C4-2B (cell line): Measurements from ENCODE around the gene VBP1.

Experiments
- H3K27ac ChIP-seq: fragments of 450-650 bp; 2 replicates; pipeline ENCODE4 v1.5.1; 2017
- CTCF ChIP-seq: fragments of 450-650 bp; conservative IDR thresholded peaks from 2 replicates; pipeline ENCODE4 v1.5.1; 2017; ENCODE audit warnings: mild to moderate bottlenecking
- ZFX ChIP-seq: fragments of 450-650 bp; IDR thresholded peaks from 2 replicates; pipeline ENCODE4 v1.6.1; 2017

The VBP1 gene

GRCh38 chrX:155216179-155216939 lies at the start of gene VBP1:
VBP1 (plus strand) TSS chrX:155216460; CDS start chrX:155216483, 23 bp downstream.
- TF ChIP-seq ZFX: peak; percentile 34
- TF ChIP-seq CTCF: peak; percentile 56
- H3K27ac ChIP-seq: peak within 1 kb of the TSS; percentile 91

GRCh38 chrX:155169881-155170280 lies 46.4 kb upstream of the VBP1 start:
- H3K27ac ChIP-seq: no peak overlapping the region
- TF ChIP-seq ZFX (no peak), CTCF (no peak)

GRCh38 chrX:155179346-155179997 lies 36.8 kb upstream of the VBP1 start:
- peak; percentile 37 for TF ChIP-seq CTCF
- TF ChIP-seq ZFX: no peak
- no peak overlapping the region for H3K27ac ChIP-seq

GRCh38 chrX:155188786-155189185 lies 27.5 kb upstream of the VBP1 start:
- no peak overlapping the region for H3K27ac ChIP-seq
- TF ChIP-seq CTCF (no peak), ZFX (no peak)

GRCh38 chrX:155211208-155211607 lies 5.1 kb upstream of the VBP1 start:
- TF ChIP-seq CTCF (no peak), ZFX (no peak)
- H3K27ac ChIP-seq: no peak overlapping the region

GRCh38 chrX:155213731-155214130 lies 2.5 kb upstream of the VBP1 start:
- H3K27ac ChIP-seq: no peak overlapping the region
- no peak for TF ChIP-seq CTCF
- TF ChIP-seq ZFX: no peak

GRCh38 chrX:155215443-155216178 lies 649 bp upstream of the VBP1 start:
- H3K27ac ChIP-seq: peak overlapping the region; percentile 91
- no peak for TF ChIP-seq CTCF
- TF ChIP-seq ZFX: no peak
